GM04503 (cell line): ENCODE results near the gene PREX1.

Experiments used
- DNase-seq: peaks from one replicate; pipeline ENCODE4 v3.0.0-alpha.2; 2012; ENCODE audit warnings: low read depth

PREX1 gene

DNA sequence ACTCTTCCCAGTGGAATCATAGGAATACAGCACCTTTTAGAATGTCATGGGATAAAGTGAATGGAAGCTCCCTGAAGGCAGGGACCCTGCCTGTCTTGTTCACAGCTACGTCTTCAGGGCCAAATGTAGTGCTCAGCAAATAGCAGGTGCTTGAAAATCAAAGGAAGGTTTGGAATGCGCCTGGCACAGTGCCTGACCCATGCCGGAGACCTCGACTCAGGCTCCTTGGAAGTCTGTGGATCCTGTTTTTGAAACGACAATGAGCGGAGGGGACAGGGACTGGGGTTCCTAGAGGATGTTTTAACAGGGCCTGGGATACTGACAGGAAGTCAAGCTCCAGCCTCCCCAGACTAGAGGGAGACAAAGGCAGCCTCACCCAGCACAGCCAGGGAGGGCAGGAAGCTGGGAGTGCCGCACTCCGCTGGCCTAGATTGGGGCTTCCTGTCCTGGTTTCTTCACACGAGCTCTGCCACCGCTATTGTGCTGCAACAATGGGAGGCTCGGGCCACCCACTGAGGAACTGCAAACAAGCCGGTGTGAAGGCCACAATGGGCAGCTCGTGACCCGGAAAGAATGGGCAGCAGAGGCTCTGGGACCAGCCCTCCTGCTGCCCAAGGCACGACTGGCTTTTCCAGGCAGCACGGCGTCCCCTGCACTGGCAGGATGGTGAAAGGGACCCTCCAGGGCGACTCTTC, 76.7 kb downstream of the PREX1 start:
- no peak for DNase-seq

DNA sequence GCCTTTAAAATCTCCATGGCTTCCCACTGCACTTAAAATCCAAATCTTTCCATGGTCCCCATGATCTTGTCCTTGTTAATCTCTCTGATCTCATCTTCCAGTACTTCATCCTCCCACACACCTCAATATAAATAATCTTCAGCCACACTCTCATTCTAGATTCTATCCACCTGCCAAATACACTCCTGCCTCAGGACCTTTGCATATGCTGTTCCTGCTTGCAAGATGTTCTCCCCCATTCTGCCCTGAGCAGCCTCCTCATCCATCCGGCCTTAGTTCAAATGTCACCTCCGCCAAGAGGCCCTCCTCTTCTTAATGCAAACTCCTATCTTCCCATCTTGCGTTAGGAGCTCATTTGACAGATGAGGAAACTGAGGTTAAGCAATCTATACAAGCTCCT, 77.4 kb downstream of the PREX1 start:
- no peak for DNase-seq

DNA sequence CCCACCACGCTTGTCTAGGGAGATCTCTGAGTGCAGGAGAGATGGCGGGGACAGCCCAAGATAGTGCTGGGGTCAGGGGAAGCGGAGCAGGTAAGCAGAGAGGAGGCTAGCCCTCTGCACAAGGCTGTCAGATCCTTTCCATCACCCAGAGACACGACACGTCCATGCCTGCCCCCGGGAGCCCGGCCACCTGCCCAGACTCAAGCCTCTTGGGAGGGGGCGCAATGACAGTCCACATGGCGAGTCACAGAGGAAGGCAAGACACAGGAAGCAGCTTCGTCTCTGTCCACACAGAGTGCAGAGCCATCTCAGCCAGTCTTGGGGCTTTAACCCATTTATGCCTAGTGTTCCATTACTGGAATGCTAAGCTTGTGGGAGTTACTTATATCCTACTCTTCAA, 78.4 kb downstream of the PREX1 start:
- no peak for DNase-seq

DNA sequence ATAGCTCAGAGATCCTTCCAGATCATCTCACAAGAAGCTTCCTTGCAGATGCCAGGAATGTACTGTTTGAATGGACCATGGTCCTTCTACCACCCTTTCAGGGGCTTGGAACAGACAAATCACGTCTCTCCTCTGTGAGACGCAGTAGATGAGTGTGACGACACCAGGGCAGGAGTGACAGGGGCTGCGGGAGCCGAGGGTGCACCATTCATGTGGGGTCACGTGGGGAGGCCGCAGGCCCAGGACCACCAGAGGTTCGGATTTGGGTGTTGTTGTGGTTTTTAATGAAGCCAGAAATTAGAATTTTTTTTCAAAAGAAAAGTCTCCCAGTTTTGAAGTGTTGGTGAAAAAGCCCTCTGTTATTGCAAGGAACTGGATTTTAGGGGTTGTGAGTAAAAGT, 79.2 kb downstream of the PREX1 start:
- DNase-seq: no peak

DNA sequence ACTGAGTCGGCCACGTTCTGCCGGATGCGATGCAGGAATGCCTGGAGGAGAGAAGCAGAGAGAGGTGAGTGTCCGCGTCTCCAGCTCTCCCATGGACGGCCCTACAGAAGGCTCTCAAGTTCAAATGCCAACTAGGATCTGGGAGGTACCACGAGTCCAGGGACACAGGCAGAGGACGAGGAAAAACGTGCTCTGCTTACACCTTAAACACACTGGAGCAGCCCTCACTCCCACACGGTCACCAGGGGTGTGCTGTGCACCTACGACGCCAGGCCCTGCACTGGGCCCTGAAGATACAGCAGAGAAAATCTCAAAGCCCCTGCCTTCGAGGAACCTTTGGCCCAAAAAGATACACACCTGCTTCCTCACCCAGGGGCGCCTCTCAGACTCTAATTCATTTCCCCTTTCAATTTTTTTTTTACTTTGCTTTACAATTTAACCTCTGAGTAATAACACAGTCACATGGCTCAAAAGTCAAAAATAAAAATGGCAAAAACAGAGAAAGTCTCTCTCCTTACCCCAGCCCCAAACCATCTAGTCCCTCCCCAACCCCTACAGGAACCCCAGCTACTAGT, 79.9 kb downstream of the PREX1 start:
- no peak for DNase-seq

DNA sequence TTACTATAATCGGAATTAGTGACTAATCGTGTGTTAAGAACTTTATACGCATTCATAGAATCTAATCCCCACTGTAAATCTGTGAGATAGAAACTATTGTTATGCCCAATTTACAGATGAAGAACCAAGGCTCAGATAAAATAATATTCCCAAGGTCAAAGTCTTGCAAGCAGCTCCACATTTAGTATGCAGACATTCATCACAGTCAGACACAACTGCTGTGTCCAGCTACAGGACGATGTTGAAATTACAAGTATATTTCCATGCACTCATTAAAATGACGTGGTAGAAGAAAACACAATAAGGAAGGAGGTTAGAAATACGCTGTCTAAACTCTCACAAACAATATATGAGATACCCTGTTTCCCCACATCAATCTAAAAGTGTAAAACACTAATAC, 82.5 kb downstream of the PREX1 start:
- DNase-seq: no peak

DNA sequence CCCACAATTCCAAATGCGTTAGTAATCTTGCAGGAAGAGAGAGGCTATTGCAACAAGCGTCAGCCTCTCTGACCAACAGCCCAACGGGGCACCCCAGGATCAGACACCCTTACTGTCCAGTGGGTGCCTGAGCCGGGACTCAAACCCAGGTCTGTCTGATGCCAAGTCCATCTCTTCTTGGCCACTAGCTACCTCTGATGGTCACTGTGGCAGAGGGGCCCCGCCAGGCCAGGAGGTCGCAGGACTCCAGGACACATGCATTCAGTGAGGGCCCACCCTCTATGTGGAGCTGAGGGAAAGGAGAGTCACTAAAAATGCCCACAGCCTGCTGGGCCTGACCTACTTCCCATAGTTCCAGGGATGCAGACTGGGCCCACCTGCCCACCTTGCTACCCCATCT, 83.3 kb downstream of the PREX1 start:
- DNase-seq: no peak

DNA sequence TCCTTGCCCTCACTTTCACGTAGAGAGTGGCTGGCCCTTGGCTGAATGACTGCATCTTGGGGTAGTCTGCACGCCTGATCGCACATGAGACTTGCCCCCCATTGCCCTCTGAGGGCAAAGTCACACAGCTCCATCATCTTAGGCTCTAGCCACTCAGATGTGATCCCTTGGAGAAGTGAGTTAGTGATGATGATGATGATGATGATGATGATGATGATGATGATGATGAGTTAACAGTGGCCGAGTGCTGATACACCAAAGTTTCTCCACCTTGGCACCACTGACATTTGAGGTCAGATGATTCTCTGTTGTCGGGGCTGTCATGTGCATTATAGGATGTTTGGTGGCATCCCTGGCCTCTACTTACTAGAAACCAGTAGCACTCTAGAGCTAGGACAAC, 84.0 kb downstream of the PREX1 start:
- no peak for DNase-seq

DNA sequence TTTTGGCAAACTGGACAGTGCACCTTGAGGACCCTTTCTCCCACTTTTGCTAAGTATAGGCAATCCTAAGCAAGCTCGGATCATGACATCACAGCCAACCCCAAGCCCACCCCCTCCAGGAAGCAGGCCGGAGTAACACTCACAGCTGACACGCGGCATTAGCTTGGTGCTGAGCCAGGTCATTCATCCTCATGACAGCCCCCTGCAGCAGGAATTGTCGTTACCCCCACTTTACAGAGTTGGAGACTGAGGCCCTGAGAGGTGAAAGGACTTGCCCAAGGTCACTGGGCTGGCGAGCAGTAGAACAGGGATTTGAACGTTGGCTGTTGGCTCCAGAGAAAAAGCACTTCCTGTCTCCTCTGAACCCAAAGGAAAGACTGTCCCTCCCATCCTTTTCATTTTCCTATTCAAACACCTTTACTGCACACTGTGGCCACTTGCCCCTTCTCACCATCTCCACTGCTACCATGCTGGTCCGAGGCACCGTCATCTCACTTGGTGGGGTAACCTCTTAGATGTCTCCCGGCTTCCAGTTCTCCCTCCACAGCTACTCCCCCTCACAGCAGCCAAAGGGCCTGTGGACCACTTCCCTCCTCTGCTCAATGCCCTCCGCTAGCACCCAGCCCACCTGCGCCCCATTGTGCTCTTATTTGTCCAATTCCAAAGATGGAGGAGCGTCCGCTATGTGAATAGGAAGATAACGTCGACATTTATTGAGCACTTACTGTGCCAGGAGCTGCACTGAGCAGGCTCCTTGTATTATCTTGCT, 84.7 kb downstream of the PREX1 start:
- DNase-seq: no peak

DNA sequence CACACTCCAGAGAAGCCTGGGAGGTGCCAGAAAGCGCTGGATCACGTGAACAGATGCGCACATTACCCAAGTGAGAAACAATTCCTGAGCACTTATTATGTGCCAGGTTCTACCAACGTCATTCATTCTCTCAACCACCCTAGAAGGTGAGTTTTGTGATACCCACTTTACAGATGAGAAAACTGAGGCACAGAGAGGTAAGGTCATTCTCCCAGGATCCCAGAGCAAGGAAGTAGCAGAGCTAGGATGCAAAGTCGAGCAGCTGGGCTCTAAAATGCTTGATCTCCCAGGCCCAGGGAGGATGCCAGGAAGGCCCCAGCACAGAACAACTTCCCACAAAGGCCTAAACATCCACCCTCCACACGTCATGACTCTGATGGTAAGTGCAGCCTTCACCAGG, 85.6 kb downstream of the PREX1 start:
- DNase-seq: no peak

DNA sequence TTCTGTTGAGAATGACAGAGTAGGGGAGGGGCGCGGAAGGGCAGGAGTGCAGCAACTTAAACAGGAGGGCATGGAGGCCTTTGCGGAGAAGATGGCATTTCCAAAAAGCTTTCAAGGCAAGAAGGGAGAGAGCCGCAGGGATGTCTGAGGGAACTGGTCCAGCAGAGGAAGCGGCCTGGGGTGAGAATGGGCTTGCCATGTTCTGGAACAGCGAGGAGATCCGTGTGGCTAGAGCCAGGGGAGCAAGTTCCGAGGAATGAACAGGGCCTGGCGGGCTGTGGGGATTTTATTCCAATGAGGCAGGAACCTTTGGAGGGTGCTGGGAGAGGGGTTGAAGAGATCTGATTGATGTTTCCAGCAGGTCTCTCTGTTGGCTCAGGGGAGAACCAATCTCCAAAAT, 86.1 kb downstream of the PREX1 start:
- DNase-seq: no peak

DNA sequence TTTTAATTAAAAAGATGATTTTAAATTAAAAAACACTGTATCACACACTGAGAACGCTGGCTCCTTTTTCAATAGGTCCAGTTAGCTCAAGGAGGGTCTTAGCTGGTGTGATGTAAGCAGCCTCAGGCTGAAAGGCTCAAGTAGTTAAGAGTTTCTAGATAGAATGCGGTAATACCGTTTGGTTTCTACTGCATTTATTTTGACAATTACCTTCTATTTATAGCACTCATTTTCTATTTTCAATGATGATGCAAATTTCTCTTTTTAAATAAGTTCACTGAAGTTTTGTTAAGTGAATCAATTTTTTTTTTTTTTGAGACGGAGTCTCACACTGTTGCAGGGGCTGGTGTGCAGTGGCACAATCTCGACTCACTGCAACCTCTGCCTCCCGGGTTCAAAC, 87.1 kb downstream of the PREX1 start:
- DNase-seq: no peak

DNA sequence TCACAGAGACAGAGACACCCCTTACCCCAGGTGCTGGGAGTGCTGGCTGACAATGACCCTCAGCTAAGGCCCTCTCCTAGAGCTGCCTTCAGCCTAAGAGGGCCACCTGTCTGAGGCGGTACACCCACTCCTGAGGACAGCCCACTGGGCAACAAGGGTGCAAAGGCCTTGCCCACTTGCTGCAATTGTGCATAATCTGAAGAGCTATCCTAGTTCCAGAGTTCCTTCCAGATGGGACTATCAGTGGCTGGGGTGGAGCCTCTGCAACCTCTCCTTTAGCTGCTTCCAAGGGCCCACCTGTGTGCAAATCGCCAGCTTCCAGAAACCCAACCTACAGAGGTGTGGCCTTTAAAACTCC, 87.5 kb downstream of the PREX1 start:
- no peak for DNase-seq

DNA sequence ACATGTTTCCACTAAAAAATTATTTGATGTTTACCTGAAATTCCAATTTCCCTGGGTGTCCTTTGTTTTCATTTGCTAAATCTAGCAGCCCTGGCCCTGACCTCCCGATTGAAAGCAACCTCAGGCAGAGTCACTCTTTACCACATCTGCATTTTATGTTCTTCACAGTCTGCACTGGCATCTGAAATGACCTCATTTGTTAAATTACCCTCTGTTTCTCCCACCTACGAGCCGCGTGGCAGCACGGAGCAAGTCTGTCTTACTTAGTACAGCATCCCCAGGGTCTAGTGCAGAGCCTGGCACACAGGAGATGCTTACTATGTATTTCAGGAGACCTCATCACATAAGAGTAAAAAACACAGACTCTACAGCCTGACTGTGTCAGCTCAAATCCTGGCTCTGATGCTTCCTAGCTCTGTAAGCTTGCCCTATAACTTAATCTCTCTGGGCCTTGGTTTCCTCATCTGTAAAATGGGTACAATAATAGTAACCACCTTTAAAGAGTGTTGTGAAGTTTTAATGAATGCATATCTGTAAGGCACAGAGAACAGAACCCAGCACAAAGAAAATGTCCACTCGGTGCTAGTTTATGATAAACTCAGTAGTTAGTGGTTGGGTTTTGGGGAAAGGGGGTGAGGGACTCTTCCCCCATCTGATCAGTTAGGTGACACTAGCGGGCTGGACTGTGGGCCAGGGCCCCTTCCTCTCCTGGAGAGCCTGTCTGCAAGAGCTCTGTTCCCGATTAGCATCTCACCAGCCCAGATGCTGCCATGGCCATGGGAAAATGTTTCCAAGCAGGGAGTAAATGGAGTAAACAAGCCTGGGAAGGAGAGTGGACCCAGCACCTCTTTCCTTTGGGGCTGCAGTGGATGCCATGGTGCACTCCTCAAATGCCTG, 88.2 kb downstream of the PREX1 start:
- no peak for DNase-seq

DNA sequence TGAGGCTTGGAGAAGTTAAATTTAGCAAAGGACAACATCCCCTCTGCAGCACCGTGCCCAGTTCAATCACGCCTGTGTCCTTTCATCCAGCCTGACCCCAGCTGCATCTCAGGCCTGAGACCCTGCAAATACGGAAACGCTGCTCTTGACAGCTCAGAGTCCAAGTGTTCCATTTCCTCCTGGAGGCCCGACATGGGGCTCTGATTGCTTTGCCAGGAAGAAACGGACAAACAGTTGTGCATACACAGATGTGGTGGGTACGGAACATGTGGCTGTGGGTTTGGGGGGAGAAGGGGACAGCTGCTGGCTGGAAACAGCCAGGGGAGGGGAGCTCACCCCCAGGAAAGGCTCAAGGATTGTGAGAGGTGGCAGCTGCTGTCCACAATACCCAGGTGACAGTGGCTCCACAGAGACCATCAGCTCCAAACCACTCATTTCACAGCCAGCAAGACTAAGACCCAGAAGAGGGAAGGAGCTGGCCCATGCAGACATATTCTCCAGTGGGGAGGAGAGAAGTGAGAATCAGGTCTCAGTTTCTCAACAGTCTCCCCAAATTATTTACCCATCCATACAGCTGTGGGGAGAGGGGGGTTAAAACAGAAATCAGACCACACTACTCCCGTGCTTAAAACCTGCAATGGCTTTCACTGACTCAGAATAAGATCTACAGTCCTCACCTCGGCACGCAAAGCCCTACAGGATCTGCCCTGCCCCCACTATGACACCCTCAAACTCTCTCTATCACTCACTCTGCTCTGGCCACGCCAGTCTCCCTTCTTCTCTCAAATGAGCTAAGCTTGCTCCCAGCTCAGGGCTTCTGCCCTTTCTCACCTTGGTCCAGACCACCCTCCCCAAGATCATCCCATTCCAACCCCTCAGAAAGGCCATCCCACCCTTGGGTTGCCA, 89.1 kb downstream of the PREX1 start:
- no peak for DNase-seq

DNA sequence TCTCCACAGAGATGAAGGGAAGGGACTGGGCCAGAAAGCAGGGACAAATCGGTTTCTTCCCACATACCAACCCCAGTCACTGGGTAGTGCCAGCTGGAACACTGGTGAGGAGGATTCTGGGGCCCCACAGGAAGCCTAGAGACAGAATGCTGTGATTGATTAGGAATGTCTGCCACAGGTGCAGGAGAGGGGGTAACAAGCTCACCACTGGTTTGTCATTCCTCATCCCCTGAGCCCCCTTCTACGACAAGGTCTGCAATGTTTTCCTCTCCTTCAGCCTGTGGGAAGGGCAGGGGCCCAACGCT, 89.8 kb downstream of the PREX1 start:
- DNase-seq: no peak

DNA sequence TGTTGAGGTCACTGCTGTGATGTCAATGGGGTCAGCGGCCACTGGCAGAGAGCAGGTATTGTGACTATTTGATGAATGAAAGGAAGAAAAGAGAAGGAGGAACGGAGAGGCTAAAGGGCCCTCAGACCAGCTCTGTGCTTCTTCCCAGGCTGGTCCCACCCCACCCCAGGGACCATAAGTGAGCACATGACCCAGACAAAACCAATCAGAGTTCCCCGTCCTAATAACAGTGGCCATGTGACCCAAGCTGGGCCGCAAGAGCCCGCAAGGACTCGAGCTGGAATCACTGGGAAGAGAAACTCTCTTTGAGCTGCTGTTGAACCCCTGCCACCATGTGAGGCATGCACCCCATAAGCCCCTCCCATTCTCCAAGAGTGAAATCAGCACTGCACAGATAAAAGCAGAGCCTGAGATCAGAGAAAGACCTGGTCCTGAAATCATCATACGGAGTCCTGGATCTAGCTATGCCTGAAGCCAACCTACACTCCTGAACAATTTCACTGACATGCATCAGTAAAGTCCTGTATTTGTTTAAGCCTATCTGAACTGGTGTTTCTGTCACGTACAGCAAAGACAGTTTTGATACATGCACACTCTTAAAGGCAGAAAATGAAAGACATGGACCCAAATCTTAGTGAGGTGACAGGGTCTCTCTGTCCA, 90.2 kb downstream of the PREX1 start:
- DNase-seq: no peak

DNA sequence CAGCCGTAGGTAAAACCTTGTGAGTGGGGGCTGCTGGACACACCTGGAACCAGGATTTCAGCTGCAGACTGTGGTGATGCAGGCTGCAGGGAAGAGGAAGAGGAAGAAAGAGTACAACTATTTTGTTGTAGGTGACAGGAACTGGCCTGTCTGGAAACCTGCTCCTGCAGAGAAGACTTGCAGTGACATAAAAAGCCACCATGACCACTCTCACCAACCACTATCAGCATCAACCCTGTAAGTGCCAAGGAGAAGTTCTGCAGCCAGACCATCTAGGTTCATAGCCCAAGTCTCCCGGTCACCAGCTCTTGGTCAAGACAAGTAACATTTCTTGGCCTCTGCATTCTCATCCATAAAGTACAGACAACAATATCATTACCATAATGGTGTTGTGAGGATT, 91.2 kb downstream of the PREX1 start:
- DNase-seq: no peak

DNA sequence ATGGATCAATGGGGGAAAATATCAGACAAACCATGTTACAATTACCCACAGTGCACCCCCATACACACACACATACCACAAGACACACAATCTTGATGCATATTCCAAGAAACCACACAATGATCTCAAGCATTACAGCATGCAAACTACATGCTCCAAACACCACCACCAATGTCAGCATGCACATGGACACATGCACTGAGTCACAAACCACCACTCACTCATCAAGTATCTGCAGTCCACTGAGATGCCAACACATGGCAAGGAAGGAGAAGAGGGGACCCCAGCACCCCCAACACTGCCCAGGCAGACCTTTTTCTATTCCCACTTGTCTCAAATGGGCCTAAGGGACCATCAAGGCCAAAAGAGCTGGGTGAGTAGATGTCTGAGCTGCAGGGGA, 91.6 kb downstream of the PREX1 start:
- DNase-seq: no peak

DNA sequence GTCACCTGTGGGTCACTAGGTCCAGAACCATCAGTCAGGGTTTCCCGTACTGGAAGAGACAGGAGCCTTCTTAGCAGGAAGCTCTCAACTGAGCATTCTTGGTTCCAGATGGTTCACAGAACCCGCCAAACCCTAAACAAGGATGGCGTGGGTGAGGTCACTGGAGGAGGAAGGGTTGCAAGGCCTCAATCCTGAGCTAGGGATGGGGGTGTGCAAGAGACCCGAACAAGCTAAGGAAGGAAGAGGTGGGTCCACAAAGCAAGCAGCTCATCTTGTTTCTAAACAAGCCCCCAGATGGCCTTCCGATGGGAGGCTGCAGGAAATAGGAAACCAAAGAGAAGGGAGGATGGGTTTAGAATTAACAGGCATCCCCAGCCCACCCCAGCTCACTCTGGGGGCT, 92.7 kb downstream of the PREX1 start:
- no peak for DNase-seq

DNA sequence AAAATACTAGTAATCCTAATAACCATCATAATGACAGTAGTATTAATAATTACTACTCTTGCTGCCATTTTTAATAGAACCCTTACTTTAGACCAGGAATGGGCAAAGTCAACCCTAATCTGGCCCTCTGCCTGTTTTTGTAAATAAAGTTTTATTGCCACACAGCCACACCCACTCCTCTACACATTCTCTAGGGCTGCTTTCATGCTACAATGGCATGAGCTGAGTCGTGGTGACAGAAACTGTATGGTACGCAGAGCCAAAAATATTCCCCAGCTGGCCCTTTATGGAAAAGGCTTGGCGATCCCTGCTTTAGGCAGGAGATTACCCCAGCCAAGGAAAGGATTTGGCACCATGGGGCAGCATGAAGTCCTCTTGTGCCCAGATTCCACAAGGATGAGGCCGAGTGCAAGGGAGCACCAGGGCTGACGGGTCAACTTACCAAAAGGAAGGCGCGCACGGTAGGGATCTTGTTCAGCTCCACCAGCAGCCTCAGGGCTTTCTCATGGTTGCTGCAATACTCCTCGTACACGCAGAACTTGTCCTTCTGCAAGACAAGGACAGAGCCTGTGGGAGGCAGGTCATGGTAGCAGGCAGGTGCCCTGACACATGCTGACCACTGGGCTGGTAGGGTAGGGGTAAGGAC, 93.6 kb downstream of the PREX1 start:
- DNase-seq: no peak
